Kasumi-1 (cell line): ENCODE data around the gene PAM16.
"Not testable (repeated sequence)": the region's sequence is repeated elsewhere in the genome, so short reads cannot be mapped to it uniquely, and the experiment has no call there.

Experiments
- DNase-seq, 2 experiments: peaks; one replicate each; lab custom pipeline; 2025; lab: John Stamatoyannopoulos, UW

PAM16 gene

GRCh38 chr16:4334724-4335495 is 16.2 kb downstream of the PAM16 start:
- DNase-seq = no peak

GRCh38 chr16:4333714-4334113 is 17.4 kb downstream of the PAM16 start:
- not testable (repeated sequence) for DNase-seq

GRCh38 chr16:4333308-4333638 is 17.8 kb downstream of the PAM16 start:
- no peak for DNase-seq

GRCh38 chr16:4332623-4333307 is 18.4 kb downstream of the PAM16 start:
- no peak for DNase-seq

- DNase-seq = no peak
These were observed 19.0 kb downstream of the PAM16 start for GRCh38 chr16:4332083-4332482.

- peak in 1 of 2 experiments; percentile 19 for DNase-seq
These were observed 20.7 kb downstream of the PAM16 start for GRCh38 chr16:4330277-4330874.

GRCh38 chr16:4328782-4329775 is 22.0 kb downstream of the PAM16 start:
- DNase-seq = no peak

GRCh38 chr16:4328046-4328781 is 22.9 kb downstream of the PAM16 start:
- DNase-seq = peak; percentile 42 to 46

GRCh38 chr16:4327386-4328045 is 23.6 kb downstream of the PAM16 start:
- DNase-seq = no peak

- peak in 1 of 2 experiments; percentile 13 for DNase-seq
These were observed 25.8 kb downstream of the PAM16 start for GRCh38 chr16:4325253-4325758.

GRCh38 chr16:4324492-4325252 is 26.4 kb downstream of the PAM16 start:
- DNase-seq = no peak

GRCh38 chr16:4323845-4324488 is 27.2 kb downstream of the PAM16 start:
- no peak for DNase-seq

GRCh38 chr16:4323071-4323844 is 27.9 kb downstream of the PAM16 start:
- DNase-seq = no peak

- DNase-seq = no peak
These were observed 28.7 kb downstream of the PAM16 start for GRCh38 chr16:4322121-4323052.

- no peak for DNase-seq
These were observed 29.6 kb downstream of the PAM16 start for GRCh38 chr16:4321286-4322120.

GRCh38 chr16:4320571-4321137 is 30.5 kb downstream of the PAM16 start:
- DNase-seq = no peak
